Ovary (tissue), 9 donors: Measurements from ENCODE around the gene ZNF561. TPM values are rescaled to one million over a fixed set of nuclear protein-coding genes. Genes with fewer than 3 reads are reported as not detected.

Source experiments
- DNase-seq, 5 donors: peaks; one replicate each; pipeline ENCODE4 v3.0.0-alpha.2; 2019 to 2020
- H3K27ac ChIP-seq, 2 donors: fragments of 200-600 bp; one replicate each; pipeline versions ENCODE4 v1.5.1 to v1.8.0; 2019 to 2022
- H3K27me3 ChIP-seq: fragments of 200-600 bp; one replicate; pipeline ENCODE4 v1.8.0; 2022
- H3K36me3 ChIP-seq: fragments of 200-600 bp; sonication (generic); one replicate; pipeline ENCODE4 v1.5.1; 2019
- H3K4me1 ChIP-seq: one replicate; pipeline ENCODE4 v1.8.1; 2013; ENCODE audit warnings: mild to moderate bottlenecking, moderate library complexity; ENCODE audit not compliant: insufficient read depth
- H3K4me3 ChIP-seq: fragments of 200-600 bp; sonication (generic); one replicate; pipeline ENCODE4 v1.5.1; 2017
- H3K9me3 ChIP-seq, 2 donors: fragments of 200-600 bp in 1 of 2; sonication (generic) in 1 of 2; one replicate each; pipeline versions ENCODE4 v1.5.1 to v1.8.1; 2013 to 2019; ENCODE audit warnings: mild to moderate bottlenecking in 1 of 2, moderate library complexity in 1 of 2
- CTCF ChIP-seq, 3 donors: fragments of 450-650 bp in 2 of 3; fragments of 200-600 bp in 1 of 3; IDR thresholded peaks; one replicate each; pipeline versions ENCODE4 v1.5.1 to v1.8.0; 2016 to 2022; ENCODE audit warnings: antibody characterized with exemption in 3 of 3, mild to moderate bottlenecking in 1 of 3
- EP300 ChIP-seq: sonication (generic); formaldehyde crosslinking; IDR thresholded peaks from one replicate; pipeline ENCODE4 v1.6.1; 2017; ENCODE audit warnings: antibody characterized with exemption
- POLR2A ChIP-seq: fragments of 450-650 bp; IDR thresholded peaks from one replicate; pipeline ENCODE4 v1.6.1; 2017; ENCODE audit warnings: antibody characterized with exemption, mild to moderate bottlenecking, moderate library complexity
- whole genome bisulfite sequencing, 3 donors: extraction: QIAGEN DNeasy Blood & Tissue Kit in 1 of 3; methylation state at CpG; one replicate each; pipeline versions ENCODE4 v1.1.5 to v1.1.7; 2013 to 2017; 5-methylcytosine and 5-hydroxymethylcytosine counted together
- intact Hi-C, 4 donors: fragments of 100-400 bp; cut with DNase I; formaldehyde crosslinking; loops; one replicate each; pipeline versions ENCODE4 v1.11.0 to v1.15.1; 2022 to 2023
- polyA plus RNA-seq, 2 donors: library from polyadenylated mRNA; stranded (reverse); fragments of 200-250 nt in 1 of 2; fragments of 350-450 nt in 1 of 2; fragmentation: Illumina TruSeq in 1 of 2; extraction: RNeasy Lipid Tissue Mini Kit (QIAGEN cat#74804) in 1 of 2; gene quantifications; one replicate each; pipeline ENCODE4 v1.2.3, GENCODE V29; 2013 to 2014
- total RNA-seq, 7 donors: library from RNA; depleted of rRNA in 2 of 7; stranded (reverse); fragments of >200 nt in 2 of 7; fragmentation: NEBNext Ultra II Directional in 3 of 7; extraction: Animal tissue kit (Norgen Biotek cat#: 25700) in 3 of 7; gene quantifications; one replicate each; pipeline versions ENCODE4 v1.1.0 to v1.2.4, GENCODE V29; 2016 to 2023
- donor health status: DM: no; HTN: no; CAD: no; lungs with moderate emphysema.
- donor health status: DM: no; HTN: no; CAD: no.
- donor health status: Bipolar disorder and iron deficiency.
- donor health status: DM: yes; HTN: yes; CAD: no.
- donor health status: DM: no; HTN: no; CAD: no.
- donor health status: DM: yes; HTN: yes; CAD: no.

Gene ZNF561
- total and polyA plus RNA-seq, 9 donors: 27.1 to 48.3 (median 38.5) TPM

GRCh38 chr19:9615844-9616243, 5.2 kb downstream of the ZNF561 start:
- DNase-seq: no peak
- Histone ChIP-seq H3K36me3 (peaks cover 5% of the 10 kb centered on the region), H3K4me3 (no peak overlapping the region), H3K27me3 (no peaks in the 10 kb centered on the region), H3K27ac (no peak overlapping the region), H3K4me1 (peaks cover 5% of the 10 kb centered on the region), H3K9me3 (peaks cover 0 to 31% of the 10 kb centered on the region in 2 donors)
- TF ChIP-seq POLR2A (no peak), CTCF (IDR thresholded peaks at IDR 0.05) (no peak)
- intact Hi-C loops: no loop called here

- TF ChIP-seq CTCF (IDR thresholded peaks at IDR 0.05) (no peak), EP300 (no peak), POLR2A (no peak)
- WGBS, 3 donors: 96 to 97% (median 96%) methylated on average over 2 of the region's 2 CpGs
- peaks cover 5% of the 10 kb centered on the region for H3K36me3 ChIP-seq
- intact Hi-C loops: no loop called here
- no peak for DNase-seq
- no peaks in the 10 kb centered on the region for H3K4me1 ChIP-seq
- peaks cover 0 to 46% of the 10 kb centered on the region in 2 donors for H3K9me3 ChIP-seq
- no peaks in the 10 kb centered on the region for H3K27me3 ChIP-seq
- H3K4me3 ChIP-seq: no peak overlapping the region
- no peak overlapping the region for H3K27ac ChIP-seq
Observed at GRCh38 chr19:9610484-9611113, 10.4 kb downstream of the ZNF561 start.

- Histone ChIP-seq H3K4me3 (no peak overlapping the region), H3K4me1 (no peaks in the 10 kb centered on the region), H3K9me3 (peaks cover 0 to 44% of the 10 kb centered on the region in 2 donors), H3K36me3 (peaks cover 5% of the 10 kb centered on the region), H3K27me3 (no peaks in the 10 kb centered on the region), H3K27ac (no peak overlapping the region)
- TF ChIP-seq CTCF (IDR thresholded peaks at IDR 0.05) (no peak), POLR2A (no peak), EP300 (no peak)
- no peak for DNase-seq
- WGBS, 3 donors: 92 to 97% (median 96%) methylated on average over 5 of the region's 5 CpGs
- intact Hi-C loops: no loop called here
Observed at GRCh38 chr19:9608912-9609311, 12.1 kb downstream of the ZNF561 start.

- Histone ChIP-seq H3K4me1 (no peaks in the 10 kb centered on the region), H3K9me3 (no peaks in the 10 kb centered on the region), H3K27ac (no peak overlapping the region), H3K27me3 (no peaks in the 10 kb centered on the region), H3K4me3 (no peak overlapping the region), H3K36me3 (no peaks in the 10 kb centered on the region)
- 76 to 85% (median 80%) methylated on average over 3 of the region's 3 CpGs for WGBS, 3 donors
- no peak for TF ChIP-seq POLR2A
- no peak for TF ChIP-seq CTCF (IDR thresholded peaks at IDR 0.05)
- no peak for TF ChIP-seq EP300
- DNase-seq: no peak
- intact Hi-C loops: no loop called here
Observed at GRCh38 chr19:9597027-9597426, 24.0 kb downstream of the ZNF561 start.
